HG02623 (cell line): ENCODE data around the gene OR6C65.

ENCODE experiments used
- ATAC-seq: cut with Tn5 transposase; IDR thresholded peaks from one replicate; pipeline ENCODE4 v1.9.1; 2021; ENCODE audit warnings: moderate library complexity; ENCODE audit not compliant: unreplicated experiment

OR6C65 gene

DNA sequence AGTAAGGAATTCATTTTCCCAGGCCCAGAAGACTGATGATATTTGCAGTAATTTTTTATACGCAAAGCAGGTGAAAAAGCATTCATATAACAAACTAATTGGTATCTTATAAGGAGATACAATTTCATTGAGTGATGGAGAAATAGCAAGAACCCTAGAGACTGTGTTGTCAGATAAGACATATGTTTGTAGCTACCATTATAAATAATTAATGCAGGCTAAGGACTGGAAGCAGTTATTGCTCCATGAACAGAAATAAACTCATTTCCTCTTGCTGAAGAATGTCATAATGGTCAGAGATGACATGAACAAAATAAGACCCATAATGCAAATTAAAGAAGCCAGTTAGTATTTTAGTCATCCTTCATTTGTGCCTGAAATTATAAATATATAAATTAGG lies 45.0 kb downstream of the OR6C65 start:
- ATAC-seq = no peak

DNA sequence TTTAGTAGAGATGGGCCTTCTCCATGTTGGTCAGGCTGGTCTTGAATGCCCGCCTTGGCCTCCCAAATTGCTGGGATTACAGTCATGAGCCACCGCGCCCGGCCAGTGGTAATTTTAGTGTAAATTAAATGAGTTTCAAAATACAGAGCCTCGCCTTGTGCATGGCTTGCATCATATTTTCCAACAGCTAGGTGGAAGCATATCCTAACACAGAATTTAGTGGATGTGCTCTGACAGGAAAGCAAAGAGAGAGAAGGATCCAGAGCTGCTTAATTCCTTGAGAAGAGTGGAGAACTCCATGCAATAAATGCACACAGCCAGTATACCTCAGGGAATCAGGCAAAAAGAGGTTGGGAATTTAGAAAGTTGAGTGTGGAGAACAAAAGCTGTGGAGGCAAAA lies 46.0 kb downstream of the OR6C65 start:
- no peak for ATAC-seq

DNA sequence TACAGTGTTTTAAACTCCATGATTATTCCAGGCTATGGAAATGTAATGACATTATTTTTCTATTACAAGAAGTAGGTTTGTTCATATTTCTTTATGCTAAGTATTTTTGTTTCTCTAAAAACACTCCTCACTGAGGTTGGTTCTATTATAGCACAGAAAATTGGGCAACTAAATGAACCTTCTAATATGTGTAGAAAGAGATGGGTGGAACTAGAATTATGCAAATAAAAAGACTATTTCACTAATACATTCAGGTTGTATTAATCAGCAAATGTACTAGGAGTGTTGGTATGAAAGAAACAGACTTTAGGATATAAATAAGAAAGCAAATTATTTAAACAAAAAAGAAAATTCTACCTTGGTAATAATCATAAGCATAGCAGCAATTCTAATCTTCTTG lies 48.5 kb downstream of the OR6C65 start:
- ATAC-seq = no peak
